AG08396 (cell line): Measurements from ENCODE around the gene AUNIP.

Experiments
- DNase-seq: peaks from one replicate; pipeline ENCODE4 v3.0.0; 2012; ENCODE audit warnings: low spot score, mixed read lengths

The AUNIP gene

DNA sequence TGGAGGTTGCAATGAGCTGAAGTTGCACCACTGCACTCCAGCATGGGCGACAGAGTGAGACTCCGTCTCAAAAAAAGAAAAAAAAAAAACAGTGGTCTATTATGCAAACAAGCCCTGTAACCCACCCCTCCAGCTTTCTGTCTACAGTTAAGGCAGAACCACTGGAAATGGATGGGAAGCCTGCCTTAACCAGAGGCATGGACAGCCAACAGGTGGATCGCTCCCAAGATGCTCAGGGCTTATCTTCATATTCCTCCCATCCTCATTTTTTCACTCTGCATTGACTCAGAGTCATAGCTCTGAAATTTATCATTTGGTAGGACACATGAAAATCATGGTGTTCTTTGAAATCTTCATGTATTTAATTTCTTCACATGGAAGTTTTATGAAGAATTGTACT, 30.8 kb downstream of the AUNIP start:
- DNase-seq: no peak

DNA sequence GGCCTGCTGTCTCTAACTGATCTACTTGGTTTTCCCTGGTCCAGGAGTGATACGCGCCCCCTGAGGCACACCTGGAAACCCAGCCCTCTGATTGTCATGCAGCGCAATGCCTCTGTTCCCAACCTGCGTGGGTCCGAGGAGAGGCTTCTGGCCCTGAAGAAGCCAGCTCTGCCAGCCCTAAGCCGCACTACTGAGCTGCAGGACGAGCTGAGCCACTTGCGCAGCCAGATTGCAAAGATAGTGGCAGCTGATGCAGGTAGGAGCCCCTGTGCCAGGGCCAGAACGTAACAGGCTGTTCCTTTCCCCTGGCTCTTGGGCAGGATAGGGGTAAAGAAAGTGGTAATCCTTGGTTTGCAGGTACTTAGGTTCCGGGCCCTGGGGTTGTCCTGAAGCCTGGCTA, 32.7 kb downstream of the AUNIP start:
- no peak for DNase-seq

DNA sequence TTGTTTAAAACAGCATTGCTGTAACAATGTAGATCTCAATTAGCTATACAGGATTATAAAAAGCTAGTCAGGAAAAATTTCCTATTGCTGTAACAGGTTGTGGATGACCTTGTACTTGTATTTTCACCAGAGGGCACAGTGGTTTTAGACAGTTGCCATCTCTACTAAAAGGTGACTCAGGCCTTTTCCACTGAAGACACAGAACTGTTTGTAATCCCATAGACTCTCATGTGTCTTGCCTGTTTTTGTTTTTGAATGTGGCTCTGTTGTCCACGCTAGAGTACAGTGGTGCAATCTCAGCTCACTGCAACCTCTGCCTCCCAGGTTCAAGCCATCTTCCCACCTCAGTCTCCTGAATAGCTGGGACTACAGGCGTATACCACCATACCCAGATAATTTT, 33.7 kb downstream of the AUNIP start:
- no peak for DNase-seq

DNA sequence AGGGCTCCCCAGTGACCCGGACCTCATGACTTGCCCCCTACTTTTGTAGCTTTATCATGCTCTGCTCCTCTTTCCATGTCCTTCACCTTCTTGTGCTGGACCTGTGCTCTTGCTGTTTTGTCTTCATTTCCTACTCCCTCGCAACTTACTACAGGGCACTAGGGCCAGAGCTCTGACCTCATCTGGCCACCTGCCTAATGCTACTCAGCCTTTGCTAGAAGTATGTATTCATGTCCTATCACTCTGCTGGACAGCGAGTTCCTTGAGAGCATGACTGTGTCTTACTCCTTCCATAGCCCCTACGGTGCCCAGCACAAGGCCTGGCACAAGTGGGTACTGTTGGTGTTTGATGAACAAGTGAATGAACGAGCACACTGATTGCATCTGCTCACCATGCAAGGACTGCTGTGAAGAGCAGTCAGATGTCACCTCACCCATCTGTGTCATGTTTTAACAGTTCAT, 37.6 kb downstream of the AUNIP start:
- DNase-seq: peak; percentile 57

DNA sequence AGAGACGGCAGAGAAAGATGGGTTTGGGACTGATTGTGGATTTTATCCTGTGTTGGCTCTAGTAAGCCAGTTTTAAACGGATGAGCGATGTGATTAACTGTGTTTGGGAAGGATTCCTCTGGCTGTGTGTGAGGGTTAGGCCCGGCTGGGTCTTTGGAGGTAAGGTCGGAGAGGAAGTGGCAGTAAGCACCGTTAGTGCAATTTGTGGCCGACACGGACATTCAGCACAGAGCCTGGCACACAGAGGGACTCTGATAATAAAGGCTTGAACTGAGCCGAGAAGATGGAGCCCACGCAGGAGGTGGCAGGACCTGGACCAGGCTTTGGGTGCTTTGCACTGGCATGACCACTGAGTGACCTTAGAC, 38.2 kb downstream of the AUNIP start:
- DNase-seq: no peak

DNA sequence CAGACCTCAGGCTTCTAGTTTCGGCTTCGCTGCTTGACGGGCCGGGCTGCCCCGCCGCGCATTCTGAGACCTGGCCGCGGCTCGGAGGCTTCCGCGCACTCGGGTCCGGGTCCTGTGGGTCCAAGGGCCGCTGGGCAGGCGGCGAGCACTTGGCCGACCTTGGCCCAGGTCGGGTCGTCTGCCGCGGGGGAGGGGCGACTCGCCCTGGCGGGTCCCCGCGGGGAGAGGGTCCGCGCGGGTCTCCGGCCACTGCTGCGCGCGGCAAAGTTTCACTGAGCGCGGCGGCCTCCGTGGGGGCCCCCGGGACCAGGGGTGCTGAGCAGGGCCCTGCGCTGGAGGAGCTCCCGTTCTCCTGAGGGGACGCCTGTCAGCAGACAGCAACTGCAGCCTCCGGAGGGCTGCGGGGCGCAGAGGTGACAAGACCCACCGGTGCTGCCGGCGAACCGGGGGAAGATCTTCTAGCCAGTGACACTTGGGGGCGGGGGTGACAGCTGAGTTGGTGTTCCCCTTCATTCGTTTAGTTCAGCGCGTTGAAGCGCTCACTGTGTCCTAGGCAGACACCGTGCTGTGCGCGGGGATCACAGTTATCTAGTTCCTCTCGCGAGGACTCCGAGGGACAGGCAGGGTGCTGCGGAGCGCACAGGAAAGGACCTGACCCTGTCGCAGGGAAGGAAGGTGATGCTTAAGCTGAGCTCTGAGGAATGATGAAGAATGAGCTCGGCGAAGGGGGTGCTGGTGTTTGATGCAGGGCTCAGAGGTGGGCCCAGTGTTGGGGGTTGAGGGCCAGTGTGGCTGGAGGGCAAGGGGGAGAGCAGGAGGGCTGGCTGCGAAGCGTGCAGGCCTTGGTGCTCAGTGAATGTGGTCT, 38.8 kb downstream of the AUNIP start:
- peak; percentile 87 for DNase-seq

DNA sequence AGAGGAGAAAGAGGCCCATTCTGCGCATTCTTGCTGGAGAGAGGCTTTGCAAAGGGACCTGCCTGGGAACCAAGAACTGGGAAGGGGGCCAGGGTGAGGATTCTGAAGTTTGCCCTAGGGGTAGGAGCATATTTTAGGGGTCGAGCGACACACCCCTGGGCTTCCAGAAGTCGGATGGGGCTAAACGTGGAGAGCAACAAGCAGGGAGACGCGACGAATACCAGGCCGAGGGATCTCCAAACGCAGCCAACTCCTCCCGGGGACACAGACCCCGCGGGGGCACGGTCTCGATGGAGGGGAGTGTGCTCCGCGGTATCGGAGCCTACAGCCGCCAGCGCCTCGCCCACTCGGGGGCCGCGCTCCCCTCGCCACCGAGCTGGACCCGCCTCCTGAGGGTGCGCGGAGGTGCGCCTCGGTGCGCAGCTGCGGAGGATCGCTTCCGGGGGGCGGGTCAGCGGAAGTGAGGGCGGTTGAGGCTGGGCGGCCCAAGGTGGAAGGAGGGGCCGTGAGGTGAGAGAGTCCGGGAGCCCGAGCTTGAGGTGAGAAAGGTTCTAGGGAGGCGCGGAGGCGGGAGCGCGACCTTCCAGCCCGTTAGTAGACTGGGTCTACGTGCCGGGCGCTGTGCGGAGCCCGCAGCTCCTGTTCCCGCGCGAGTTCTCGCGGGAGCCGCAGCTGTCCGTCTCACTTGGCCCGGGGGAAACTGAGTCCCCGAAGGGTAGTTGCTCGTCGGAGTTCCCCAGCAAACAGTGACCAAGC, 39.6 kb downstream of the AUNIP start, which contains the start of gene MTFR1L:
MTFR1L (plus strand) TSS at position 464 of the 756 bp plus-strand sequence. CDS start 3,151 bp downstream, outside the sequence.
- peak; percentile 93 for DNase-seq

DNA sequence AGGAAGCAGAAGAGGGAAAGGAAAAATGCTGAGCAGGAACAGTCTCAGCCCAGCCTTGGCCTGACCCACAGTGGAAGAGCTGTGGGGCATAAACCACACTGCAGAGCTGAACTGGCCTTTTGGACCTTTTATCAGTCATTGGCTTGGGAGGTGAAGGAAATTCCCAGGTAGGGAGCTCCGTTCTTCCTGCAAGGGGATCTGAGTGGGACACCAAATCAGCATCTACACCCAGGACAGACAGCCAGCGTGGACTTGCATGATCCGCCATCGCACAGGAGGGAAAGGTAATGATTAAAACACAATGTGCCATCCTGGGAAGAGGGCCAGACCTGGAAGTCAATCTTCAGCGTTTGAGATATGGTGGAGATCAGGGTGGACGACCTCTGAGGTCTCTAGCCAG, 40.7 kb downstream of the AUNIP start:
- DNase-seq: no peak

DNA sequence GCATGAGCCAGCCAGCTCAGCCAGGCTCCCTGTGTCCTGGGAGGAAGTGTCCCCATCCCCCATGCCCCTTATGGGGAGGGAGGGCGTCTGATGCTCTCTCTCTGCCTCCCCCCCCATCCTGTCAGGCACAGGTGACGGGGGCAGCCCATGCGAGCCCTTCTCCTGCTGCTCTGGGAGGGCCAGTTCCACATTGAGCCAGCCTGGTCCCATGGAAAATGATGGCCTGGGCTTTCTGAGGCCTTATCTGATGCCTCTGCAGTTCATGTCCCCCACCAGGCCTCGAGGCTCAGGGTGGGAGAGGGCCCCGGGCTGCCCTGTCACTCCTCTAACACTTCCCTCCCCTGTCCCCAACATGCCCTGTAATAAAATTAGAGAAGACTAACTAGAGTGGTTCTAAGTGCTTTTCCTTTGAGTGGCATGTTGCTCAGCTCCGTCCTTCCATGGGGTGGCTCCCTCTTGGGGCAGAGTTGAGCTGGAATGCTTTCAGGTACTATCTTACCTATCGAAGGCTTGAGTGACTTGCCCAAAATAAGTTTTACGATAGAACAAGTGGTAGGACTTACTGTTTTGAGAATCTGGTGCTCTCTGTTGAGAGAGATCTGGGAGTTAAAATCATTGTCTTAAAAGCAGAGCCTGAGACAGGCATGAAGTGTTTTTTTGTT, 41.3 kb downstream of the AUNIP start:
- DNase-seq: no peak

DNA sequence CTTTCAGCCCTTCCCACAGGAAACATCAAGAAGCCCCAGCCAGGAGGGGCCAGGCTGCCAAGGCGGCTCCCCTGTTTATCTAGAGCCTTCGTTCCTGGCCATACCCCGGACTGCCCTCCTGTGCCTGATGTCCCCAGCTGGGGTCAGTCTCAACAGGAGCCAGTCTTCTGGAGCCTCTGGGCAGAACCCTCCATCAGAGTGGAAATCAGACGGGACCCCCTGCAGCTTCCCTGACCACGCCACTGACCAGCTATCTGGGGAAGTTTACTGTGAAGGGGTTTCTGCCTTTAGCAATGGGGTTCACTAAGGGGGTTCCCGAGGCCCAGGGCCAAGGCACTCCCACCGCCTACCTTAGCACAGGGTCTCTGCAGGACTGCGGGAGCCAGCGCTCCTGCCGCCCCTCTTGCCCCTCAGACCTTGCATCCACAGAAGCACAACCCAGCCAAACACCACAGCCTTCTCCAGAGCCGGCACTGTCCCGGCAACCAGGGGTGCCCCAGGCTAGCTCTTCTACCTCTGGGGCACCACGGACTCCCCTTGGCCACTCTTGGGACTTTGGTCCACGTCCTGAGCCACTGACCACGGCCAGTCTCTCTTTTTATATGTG, 43.0 kb downstream of the AUNIP start:
- DNase-seq: no peak

DNA sequence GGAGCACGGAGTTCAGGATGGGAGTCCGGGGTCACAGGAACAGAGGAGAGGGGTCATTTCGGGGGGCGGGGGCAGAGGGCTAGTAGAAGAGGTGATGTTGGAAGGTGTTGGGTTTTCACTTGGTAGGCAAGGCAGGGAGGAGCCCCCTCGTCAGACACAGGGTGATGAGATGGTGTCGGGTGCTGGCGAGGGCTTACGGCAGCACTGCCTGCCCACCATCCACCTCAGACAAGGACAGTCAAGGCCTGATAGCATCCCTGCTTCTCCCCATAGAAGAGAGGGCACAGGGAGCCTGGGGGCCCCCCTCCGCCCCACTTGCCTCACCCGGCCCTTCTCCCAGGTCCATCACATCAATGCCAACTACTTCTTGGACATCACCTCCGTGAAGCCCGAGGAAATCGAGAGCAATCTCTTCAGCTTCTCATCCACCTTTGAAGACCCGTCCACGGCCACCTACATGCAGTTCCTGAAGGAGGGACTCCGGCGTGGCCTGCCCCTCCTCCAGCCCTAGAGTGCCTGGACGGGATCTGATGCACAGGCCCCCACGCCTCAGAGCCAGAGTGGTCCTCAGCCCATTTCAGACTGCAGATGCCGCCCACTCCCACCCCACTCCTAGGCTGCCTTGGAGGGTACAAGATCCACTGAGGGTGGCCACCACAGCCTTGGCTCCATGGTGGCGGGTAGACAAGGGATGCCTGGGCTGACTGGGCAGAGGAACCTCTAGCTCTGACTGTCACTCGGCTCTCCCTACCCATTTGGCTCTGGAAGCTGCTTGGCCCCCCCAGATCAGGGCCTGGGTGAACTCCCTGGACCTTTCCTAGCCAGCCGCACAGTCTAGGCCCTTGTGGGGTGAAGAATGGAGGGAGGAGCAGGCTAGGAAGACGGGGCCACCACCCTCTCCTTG, 43.8 kb downstream of the AUNIP start:
- DNase-seq: no peak

DNA sequence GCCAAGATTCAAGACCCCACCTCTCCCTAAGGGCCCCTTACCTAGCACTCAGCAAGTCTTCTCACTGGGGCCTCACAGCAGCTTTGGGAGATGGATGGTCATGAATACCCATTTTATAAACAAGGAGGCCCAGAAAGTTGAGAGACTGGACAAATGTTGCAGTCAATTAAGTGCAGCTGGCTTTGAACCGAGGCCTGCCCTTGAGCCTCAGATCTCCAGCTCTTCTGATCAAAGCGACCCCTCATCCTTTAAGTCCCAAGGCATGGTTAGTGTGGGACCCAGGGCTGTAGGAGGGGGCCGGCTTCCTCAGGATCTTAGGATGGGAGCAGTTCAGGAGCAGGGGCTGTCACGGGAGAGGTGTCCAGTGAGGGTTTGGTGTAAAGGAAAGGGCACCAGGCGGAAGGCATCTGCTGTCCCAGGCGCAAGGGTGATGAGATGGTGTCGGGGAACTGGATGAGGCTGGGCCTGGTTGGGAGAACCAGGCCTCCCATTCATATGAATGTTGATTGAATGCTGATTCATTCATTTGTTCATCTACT, 44.6 kb downstream of the AUNIP start:
- no peak for DNase-seq

DNA sequence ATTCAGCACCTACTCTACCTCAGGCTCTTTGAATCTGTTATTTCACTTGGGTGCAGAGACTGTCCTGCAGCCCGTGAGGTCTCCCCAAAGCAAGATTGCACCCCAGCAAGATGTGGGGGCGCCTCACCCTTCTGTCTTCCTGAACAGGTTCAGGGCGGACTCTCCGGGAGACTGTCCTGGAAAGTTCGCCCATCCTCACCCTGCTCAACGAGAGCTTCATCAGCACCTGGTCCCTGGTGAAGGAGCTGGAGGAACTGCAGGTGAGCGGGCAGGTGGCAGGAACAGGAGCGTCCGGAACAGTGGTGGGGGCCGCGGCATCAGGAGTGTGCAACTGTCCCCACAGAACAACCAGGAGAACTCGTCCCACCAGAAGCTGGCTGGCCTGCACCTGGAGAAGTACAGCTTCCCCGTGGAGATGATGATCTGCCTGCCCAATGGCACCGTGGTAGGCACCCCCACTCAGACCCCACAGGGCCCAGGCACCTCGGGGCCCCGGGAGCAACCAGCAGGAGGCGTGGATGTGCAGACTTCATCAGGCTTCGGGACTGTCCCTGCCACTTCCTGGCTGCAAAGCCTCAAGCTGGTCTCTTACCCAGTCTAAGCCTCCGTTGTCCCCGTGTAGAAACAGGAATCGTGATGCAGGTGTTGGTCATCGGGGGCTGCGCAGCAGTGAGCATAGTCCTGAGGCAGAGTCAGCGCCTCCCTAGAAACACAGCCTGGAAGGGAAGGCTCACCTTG, 45.4 kb downstream of the AUNIP start:
- no peak for DNase-seq

DNA sequence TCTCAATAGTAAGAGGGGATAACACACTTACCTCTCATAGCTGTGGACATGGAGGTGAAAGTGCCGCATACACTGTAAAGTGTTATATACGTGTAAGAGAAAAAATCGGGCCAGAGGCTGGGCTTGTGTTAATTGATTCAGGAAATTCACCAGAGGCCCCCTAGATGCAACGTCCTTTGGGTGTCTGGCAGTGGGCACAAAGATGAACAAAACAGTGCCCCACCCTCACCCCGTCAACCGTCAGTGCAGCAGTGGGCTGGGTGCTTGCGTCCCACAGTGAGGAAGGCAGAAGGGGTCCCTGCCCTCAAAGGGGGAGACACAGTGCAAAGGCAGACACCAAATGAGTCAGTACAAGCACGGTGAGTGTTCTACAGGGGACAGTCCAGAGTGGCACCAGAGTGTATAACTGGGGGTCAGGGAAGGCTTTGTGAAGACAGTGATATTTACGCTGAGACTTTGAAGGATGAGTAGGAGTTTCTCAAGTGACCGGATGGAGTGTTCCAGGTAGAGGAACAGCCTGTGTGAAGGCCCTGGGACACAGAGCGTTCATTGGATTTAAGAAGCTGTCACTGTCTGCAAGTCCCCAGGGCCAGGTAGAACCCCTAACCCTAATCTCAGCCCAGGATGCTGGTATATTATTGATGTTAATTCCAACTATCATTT, 46.1 kb downstream of the AUNIP start:
- DNase-seq: no peak

DNA sequence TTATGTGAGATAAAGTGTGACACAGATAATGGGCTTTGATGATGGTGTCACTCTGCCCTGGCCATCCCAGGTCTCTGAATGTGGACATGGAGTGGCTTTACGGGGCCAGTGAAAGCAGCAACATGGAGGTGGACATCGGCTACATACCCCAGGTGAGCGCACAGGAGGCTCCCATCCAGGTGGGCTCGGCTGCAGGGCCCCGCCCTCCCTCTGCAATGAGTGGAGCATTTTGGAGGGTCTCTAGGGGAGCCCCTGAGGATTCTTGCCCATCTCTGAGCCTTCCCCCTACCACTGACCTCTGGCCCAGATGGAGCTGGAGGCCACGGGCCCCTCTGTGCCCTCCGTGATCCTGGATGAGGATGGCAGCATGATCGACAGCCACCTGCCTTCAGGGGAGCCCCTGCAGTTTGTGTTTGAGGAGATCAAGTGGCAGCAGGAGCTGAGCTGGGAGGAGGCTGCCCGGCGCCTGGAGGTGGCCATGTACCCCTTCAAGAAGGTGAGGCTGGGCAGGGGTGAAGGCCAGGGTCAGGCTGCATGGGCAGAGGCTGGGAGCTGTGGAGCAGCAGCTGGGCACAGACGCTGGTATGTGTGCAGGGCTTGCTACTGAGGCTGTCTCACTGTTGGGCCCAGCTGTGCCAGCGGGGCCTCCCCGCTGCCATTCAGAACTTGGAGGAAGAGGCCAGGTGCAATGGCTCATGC, 47.7 kb downstream of the AUNIP start:
- DNase-seq: no peak

DNA sequence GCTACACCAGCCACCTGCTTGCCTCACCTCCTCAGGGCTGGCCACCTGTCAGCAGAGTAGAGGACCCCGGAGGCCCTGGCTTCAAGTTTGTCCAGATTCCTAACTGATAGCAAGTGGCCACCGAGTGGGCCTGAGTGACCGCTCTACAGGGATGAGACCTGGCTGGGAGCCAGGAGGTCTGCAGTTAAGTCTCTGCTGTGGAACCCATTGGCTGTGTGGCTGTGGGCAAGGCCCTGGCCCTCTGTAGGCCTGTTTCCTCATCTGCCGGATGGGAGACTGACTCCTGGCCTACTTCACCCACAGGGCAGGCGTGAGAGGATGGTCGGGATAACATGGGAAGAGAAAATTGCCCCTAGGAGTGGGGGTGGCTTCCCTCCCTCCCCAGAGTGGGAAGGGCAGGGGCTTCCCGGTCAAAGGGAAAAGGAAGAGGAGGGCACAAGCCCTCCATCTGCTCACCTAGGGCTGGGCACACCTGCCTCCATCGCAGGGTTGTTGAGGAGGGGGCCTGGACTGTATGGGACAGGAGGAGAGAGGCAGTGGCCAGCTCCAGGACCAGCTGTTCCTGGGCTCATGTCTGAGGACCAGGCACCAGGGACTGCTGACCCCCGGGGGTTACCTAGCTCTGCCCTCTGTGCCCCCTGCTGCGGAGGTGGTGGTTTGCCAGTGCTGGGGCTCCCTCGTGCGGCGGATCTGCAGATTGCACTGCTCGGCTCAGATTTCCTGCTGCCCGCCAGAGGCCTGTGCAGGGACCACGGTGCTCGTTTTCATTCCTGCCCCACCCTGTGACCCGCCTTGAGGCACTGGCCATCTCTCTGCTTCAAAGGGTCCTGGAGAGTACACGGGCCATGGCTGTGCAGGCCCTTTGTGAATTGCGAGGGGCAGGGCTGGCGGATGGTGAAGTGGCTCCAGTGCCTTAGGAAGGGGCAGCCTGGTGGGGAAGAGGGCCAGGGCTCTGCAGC, 48.6 kb downstream of the AUNIP start:
- peak; percentile 83 for DNase-seq

DNA sequence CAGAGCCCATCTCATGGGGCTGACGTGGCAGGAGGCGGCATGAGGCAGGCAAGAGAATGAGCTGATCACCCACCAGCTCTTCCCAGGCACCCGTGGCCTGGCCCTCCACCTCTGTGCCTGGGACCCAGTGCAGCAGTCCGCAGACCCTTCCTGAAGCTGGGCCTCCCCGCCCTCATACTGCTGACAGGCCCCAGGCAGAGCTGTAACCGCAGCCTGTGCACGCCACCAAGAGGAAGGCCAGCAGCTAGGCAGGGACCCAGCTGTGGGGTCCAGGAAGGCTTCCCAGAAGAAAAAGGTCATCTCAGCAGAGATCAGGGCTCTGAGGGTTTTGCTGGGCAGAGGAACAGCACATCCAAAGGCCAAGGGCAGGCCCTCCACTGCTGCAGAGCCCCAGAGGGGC, 49.3 kb downstream of the AUNIP start:
- no peak for DNase-seq
